Thymus (tissue), 11 donors: Measurements from ENCODE around the gene CDC5L. TPM values are rescaled to one million over a fixed set of nuclear protein-coding genes. Genes with fewer than 3 reads are reported as not detected.

Experiments used
- DNase-seq, 9 donors: peaks; one replicate each; pipeline ENCODE4 v3.0.0-alpha.2; 2013; ENCODE audit warnings: low spot score in 9 of 9, low read depth in 6 of 9, missing footprints in 1 of 9
- H3K27ac ChIP-seq, 2 donors: one replicate each; pipeline ENCODE4 v1.5.1; 2013; ENCODE audit warnings: control low read depth in 1 of 2, low read depth in 1 of 2, low read length in 1 of 2, mild to moderate bottlenecking in 1 of 2, moderate library complexity in 1 of 2
- H3K27me3 ChIP-seq, 2 donors: one replicate each; pipeline ENCODE4 v1.5.1; 2013; ENCODE audit warnings: low read length in 1 of 2; ENCODE audit not compliant: control insufficient read depth in 2 of 2, insufficient read depth in 1 of 2
- H3K36me3 ChIP-seq, 2 donors: one replicate each; pipeline ENCODE4 v1.5.1; 2013; ENCODE audit warnings: low read length in 1 of 2, mild to moderate bottlenecking in 1 of 2, moderate library complexity in 1 of 2; ENCODE audit not compliant: control insufficient read depth in 2 of 2, insufficient read depth in 2 of 2
- H3K4me1 ChIP-seq, 2 donors: one replicate each; pipeline ENCODE4 v1.5.1; 2013; ENCODE audit warnings: low read length in 2 of 2; ENCODE audit not compliant: control insufficient read depth in 2 of 2, insufficient read depth in 2 of 2
- H3K4me3 ChIP-seq, 2 donors: one replicate each; pipeline ENCODE4 v1.5.1; 2013; ENCODE audit warnings: low read length in 2 of 2, control low read depth in 1 of 2, mild to moderate bottlenecking in 1 of 2
- H3K9me3 ChIP-seq, 2 donors: one replicate each; pipeline ENCODE4 v1.5.1; 2013; ENCODE audit warnings: low read length in 1 of 2, mild to moderate bottlenecking in 1 of 2; ENCODE audit not compliant: control insufficient read depth in 2 of 2, insufficient read depth in 1 of 2
- WGBS: extraction: QIAGEN DNeasy Blood & Tissue Kit; methylation state at CpG from one replicate; pipeline ENCODE4 v1.1.7; 2013; 5-methylcytosine and 5-hydroxymethylcytosine counted together
- polyA plus RNA-seq: library from polyadenylated mRNA; stranded (reverse); fragments of 200-250 nt; gene quantifications from one replicate; pipeline ENCODE4 v1.2.3, GENCODE V29; 2013
- total RNA-seq: library from RNA; stranded (reverse); fragments of 120-200 nt; gene quantifications from one replicate; pipeline ENCODE4 v1.2.4, GENCODE V29; 2013
- donor health status: healthy.

The CDC5L gene
- total and polyA plus RNA-seq, 2 donors, result 12.7 to 30.9 TPM

GRCh38 chr6:44400572-44400971 lies 13.1 kb downstream of the CDC5L start:
- DNase-seq, result no peak
- 100% methylated on average over 2 of the region's 2 CpGs for WGBS
- Histone ChIP-seq H3K27me3 (no peaks in the 10 kb centered on the region), H3K4me1 (peaks cover 0 to 4% of the 10 kb centered on the region in 2 donors), H3K27ac (no peak overlapping the region), H3K36me3 (peaks cover 48 to 67% of the 10 kb centered on the region in 2 donors), H3K4me3 (no peak overlapping the region), H3K9me3 (no peaks in the 10 kb centered on the region)

- no peak for DNase-seq
- Histone ChIP-seq H3K27ac (no peak overlapping the region), H3K27me3 (no peaks in the 10 kb centered on the region), H3K36me3 (peaks cover 46 to 62% of the 10 kb centered on the region in 2 donors), H3K4me3 (no peak overlapping the region), H3K4me1 (peaks cover 0 to 4% of the 10 kb centered on the region in 2 donors), H3K9me3 (no peaks in the 10 kb centered on the region)
- 98% methylated on average over 5 of the region's 5 CpGs for WGBS
These were observed 13.6 kb downstream of the CDC5L start for GRCh38 chr6:44401138-44401537.

GRCh38 chr6:44404022-44404714 lies 16.7 kb downstream of the CDC5L start:
- no peak for DNase-seq
- WGBS, result 98% methylated on average over 5 of the region's 5 CpGs

GRCh38 chr6:44404715-44405099 lies 17.2 kb downstream of the CDC5L start:
- Histone ChIP-seq H3K4me1 (peaks cover 0 to 4% of the 10 kb centered on the region in 2 donors), H3K27ac (no peak overlapping the region), H3K36me3 (peaks cover 50 to 74% of the 10 kb centered on the region in 2 donors), H3K9me3 (no peaks in the 10 kb centered on the region), H3K4me3 (no peak overlapping the region), H3K27me3 (no peaks in the 10 kb centered on the region)
- no peak for DNase-seq
- 100% methylated on average over 1 of the region's 1 CpG for WGBS

More at GRCh38 chr6:44404022-44404714, 16.7 kb downstream of the CDC5L start:
- no peak overlapping the region for H3K27ac ChIP-seq
- H3K4me1 ChIP-seq, result peaks cover 0 to 4% of the 10 kb centered on the region in 2 donors
- H3K4me3 ChIP-seq, result no peak overlapping the region
- H3K9me3 ChIP-seq, result no peaks in the 10 kb centered on the region
- peaks cover 47 to 69% of the 10 kb centered on the region in 2 donors for H3K36me3 ChIP-seq
- no peaks in the 10 kb centered on the region for H3K27me3 ChIP-seq

GRCh38 chr6:44407951-44408670 lies 20.6 kb downstream of the CDC5L start:
- WGBS, result 98% methylated on average over 11 of the region's 11 CpGs
- no peaks in the 10 kb centered on the region for H3K27me3 ChIP-seq
- peaks cover 44 to 76% of the 10 kb centered on the region in 2 donors for H3K36me3 ChIP-seq
- H3K4me3 ChIP-seq, result no peak overlapping the region
- no peak for DNase-seq
- peaks cover 0 to 2% of the 10 kb centered on the region in 2 donors for H3K4me1 ChIP-seq
- H3K9me3 ChIP-seq, result no peaks in the 10 kb centered on the region
- H3K27ac ChIP-seq, result no peak overlapping the region

- H3K4me3 ChIP-seq, result no peak overlapping the region
- H3K27ac ChIP-seq, result no peak overlapping the region
- DNase-seq, result no peak
- peaks cover 0 to 6% of the 10 kb centered on the region in 2 donors for H3K4me1 ChIP-seq
- H3K36me3 ChIP-seq, result peaks cover 43 to 78% of the 10 kb centered on the region in 2 donors
- H3K27me3 ChIP-seq, result no peaks in the 10 kb centered on the region
- no peaks in the 10 kb centered on the region for H3K9me3 ChIP-seq
- 84% methylated on average over 7 of the region's 7 CpGs for WGBS
These were observed 21.8 kb downstream of the CDC5L start for GRCh38 chr6:44409207-44409794.

GRCh38 chr6:44410363-44410762 lies 22.9 kb downstream of the CDC5L start:
- peaks cover 40 to 70% of the 10 kb centered on the region in 2 donors for H3K36me3 ChIP-seq
- no peak overlapping the region for H3K27ac ChIP-seq
- no peak overlapping the region for H3K4me3 ChIP-seq
- H3K9me3 ChIP-seq, result no peaks in the 10 kb centered on the region
- H3K4me1 ChIP-seq, result peaks cover 3 to 9% of the 10 kb centered on the region in 2 donors
- DNase-seq, result no peak
- WGBS, result 100% methylated on average over 1 of the region's 1 CpG
- H3K27me3 ChIP-seq, result no peaks in the 10 kb centered on the region

GRCh38 chr6:44411141-44411540 lies 23.6 kb downstream of the CDC5L start:
- Histone ChIP-seq H3K27ac (no peak overlapping the region), H3K9me3 (no peaks in the 10 kb centered on the region), H3K36me3 (peaks cover 47 to 77% of the 10 kb centered on the region in 2 donors), H3K27me3 (no peaks in the 10 kb centered on the region), H3K4me3 (no peak overlapping the region), H3K4me1 (peaks cover 4 to 12% of the 10 kb centered on the region in 2 donors)
- 87% methylated on average over 1 of the region's 1 CpG for WGBS
- no peak for DNase-seq

GRCh38 chr6:44415449-44415848 lies 27.9 kb downstream of the CDC5L start:
- Histone ChIP-seq H3K27ac (peak overlapping the region; percentile 18 to 38), H3K27me3 (no peaks in the 10 kb centered on the region), H3K9me3 (no peaks in the 10 kb centered on the region), H3K4me3 (no peak overlapping the region), H3K4me1 (peaks cover 4 to 12% of the 10 kb centered on the region in 2 donors), H3K36me3 (peaks cover 47 to 65% of the 10 kb centered on the region in 2 donors)
- peak in 3 of 9 donors; percentile 8 to 34 (median 15) for DNase-seq
- 80% methylated on average over 2 of the region's 2 CpGs for whole genome bisulfite sequencing
